ENCODE data around the gene CLCN7.
A peak's percentile ranks its signal among the peaks of the same experiment; 100 is the strongest.

CLCN7 gene

GRCh38 chr16:1474796-1475551, at the start of gene CLCN7:
TSS of gene CLCN7 (minus strand) at chr16:1475028. CDS start at chr16:1474974, 54 bp downstream.
- H3K4me1 ChIP-seq (ENCODE audit: control insufficient read depth in 5 of 5, insufficient read depth in 5 of 5, low read length in 5 of 5): peaks cover 7 to 51% (median 36%) of the 10 kb centered on the region in 5 donors
- H3K4me3 ChIP-seq (ENCODE audit: low read depth in 1 of 5, low read length in 5 of 5): peak within 1 kb of the TSS; percentile 72 to 85 (median 74)
- H3K27ac ChIP-seq (ENCODE audit: low read depth, low read length): peak within 1 kb of the TSS; percentile 82
- H3K9ac ChIP-seq (ENCODE audit: low read length in 5 of 5): peak within 1 kb of the TSS; percentile 71 to 97 (median 96)
- H3K9me3 ChIP-seq (ENCODE audit: control insufficient read depth in 5 of 5, low read length in 5 of 5): no peaks in the 10 kb centered on the region
- no peaks in the 10 kb centered on the region for H3K27me3 ChIP-seq (ENCODE audit: control insufficient read depth in 5 of 5, insufficient read depth in 4 of 5, low read length in 5 of 5)
- no peaks in the 10 kb centered on the region for H3K36me3 ChIP-seq (ENCODE audit: control insufficient read depth in 5 of 5, insufficient read depth in 5 of 5, low read length in 5 of 5)

GRCh38 chr16:1524366-1524765, 49.5 kb upstream of the CLCN7 start:
- Histone ChIP-seq H3K4me1 (ENCODE audit: control insufficient read depth in 5 of 5, insufficient read depth in 5 of 5, low read length in 5 of 5) (peaks cover 4 to 28% (median 22%) of the 10 kb centered on the region in 5 donors), H3K9me3 (ENCODE audit: control insufficient read depth in 5 of 5, low read length in 5 of 5) (no peaks in the 10 kb centered on the region), H3K36me3 (ENCODE audit: control insufficient read depth in 5 of 5, insufficient read depth in 5 of 5, low read length in 5 of 5) (peaks cover 0 to 28% (median 15%) of the 10 kb centered on the region in 5 donors), H3K27ac (ENCODE audit: low read depth, low read length) (no peak overlapping the region), H3K4me3 (ENCODE audit: low read depth in 1 of 5, low read length in 5 of 5) (no peak overlapping the region), H3K27me3 (ENCODE audit: control insufficient read depth in 5 of 5, insufficient read depth in 4 of 5, low read length in 5 of 5) (peaks cover 0 to 9% (median 3%) of the 10 kb centered on the region in 5 donors), H3K9ac (ENCODE audit: low read length in 5 of 5) (no peak overlapping the region)

GRCh38 chr16:1523581-1524245, 48.9 kb upstream of the CLCN7 start:
- Histone ChIP-seq H3K36me3 (ENCODE audit: control insufficient read depth in 5 of 5, insufficient read depth in 5 of 5, low read length in 5 of 5) (peaks cover 0 to 31% (median 20%) of the 10 kb centered on the region in 5 donors), H3K9me3 (ENCODE audit: control insufficient read depth in 5 of 5, low read length in 5 of 5) (no peaks in the 10 kb centered on the region), H3K27me3 (ENCODE audit: control insufficient read depth in 5 of 5, insufficient read depth in 4 of 5, low read length in 5 of 5) (peaks cover 0 to 9% (median 3%) of the 10 kb centered on the region in 5 donors), H3K27ac (ENCODE audit: low read depth, low read length) (no peak overlapping the region), H3K4me3 (ENCODE audit: low read depth in 1 of 5, low read length in 5 of 5) (no peak overlapping the region), H3K4me1 (ENCODE audit: control insufficient read depth in 5 of 5, insufficient read depth in 5 of 5, low read length in 5 of 5) (peaks cover 4 to 22% (median 21%) of the 10 kb centered on the region in 5 donors), H3K9ac (ENCODE audit: low read length in 5 of 5) (no peak overlapping the region)

DNA sequence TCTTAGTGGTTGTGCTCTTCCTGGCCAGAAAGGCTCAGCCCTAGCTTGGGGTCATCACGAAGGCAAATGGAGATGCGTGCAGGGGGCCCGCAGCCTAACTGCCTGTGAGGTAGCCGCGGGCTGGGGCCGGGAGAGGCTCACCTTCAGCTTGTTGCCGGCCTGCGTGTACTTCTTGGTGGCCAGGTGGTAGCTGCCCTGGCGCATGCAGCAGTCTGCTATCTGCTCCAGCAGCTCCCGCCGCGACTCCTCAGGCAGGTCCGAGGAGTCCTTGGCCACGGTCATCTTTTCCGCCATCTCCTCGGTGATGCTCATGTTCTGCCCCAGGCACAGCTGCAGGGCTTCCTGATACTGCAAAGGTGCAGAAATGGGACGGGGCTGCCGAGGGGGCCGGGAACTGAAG, 45.6 kb upstream of the CLCN7 start:
- no peaks in the 10 kb centered on the region for H3K4me1 ChIP-seq (ENCODE audit: control insufficient read depth in 5 of 5, insufficient read depth in 5 of 5, low read length in 5 of 5)
- H3K9ac ChIP-seq (ENCODE audit: low read length in 5 of 5): no peak overlapping the region
- no peaks in the 10 kb centered on the region for H3K9me3 ChIP-seq (ENCODE audit: control insufficient read depth in 5 of 5, low read length in 5 of 5)
- H3K27ac ChIP-seq (ENCODE audit: low read depth, low read length): no peak overlapping the region
- no peaks in the 10 kb centered on the region for H3K27me3 ChIP-seq (ENCODE audit: control insufficient read depth in 5 of 5, insufficient read depth in 4 of 5, low read length in 5 of 5)
- H3K4me3 ChIP-seq (ENCODE audit: low read depth in 1 of 5, low read length in 5 of 5): no peak overlapping the region
- H3K36me3 ChIP-seq (ENCODE audit: control insufficient read depth in 5 of 5, insufficient read depth in 5 of 5, low read length in 5 of 5): peaks cover 0 to 40% (median 22%) of the 10 kb centered on the region in 5 donors

DNA sequence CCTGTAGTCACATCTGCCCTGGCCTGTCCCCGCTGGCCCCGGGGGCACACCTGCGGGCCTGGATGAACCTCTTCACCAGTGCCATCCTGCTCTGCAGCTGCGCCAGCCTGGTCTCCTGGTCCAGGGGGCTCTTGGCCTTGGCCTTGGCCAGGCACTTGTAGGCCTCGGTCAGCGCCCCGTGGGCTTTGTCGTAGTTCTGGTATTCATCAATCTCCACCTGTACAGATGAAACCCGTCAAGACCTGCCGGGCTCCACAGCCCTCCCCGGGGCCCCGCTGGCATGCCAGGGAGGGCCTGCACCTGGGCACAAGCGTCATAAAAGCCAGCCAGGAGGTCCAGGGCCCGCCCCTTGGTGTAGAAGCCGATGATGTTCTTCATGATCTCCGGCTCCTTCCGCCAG, 45.0 kb upstream of the CLCN7 start:
- H3K4me3 ChIP-seq (ENCODE audit: low read depth in 1 of 5, low read length in 5 of 5): no peak overlapping the region
- H3K9me3 ChIP-seq (ENCODE audit: control insufficient read depth in 5 of 5, low read length in 5 of 5): no peaks in the 10 kb centered on the region
- H3K4me1 ChIP-seq (ENCODE audit: control insufficient read depth in 5 of 5, insufficient read depth in 5 of 5, low read length in 5 of 5): no peaks in the 10 kb centered on the region
- no peak overlapping the region for H3K9ac ChIP-seq (ENCODE audit: low read length in 5 of 5)
- peaks cover 0 to 40% (median 22%) of the 10 kb centered on the region in 5 donors for H3K36me3 ChIP-seq (ENCODE audit: control insufficient read depth in 5 of 5, insufficient read depth in 5 of 5, low read length in 5 of 5)
- no peaks in the 10 kb centered on the region for H3K27me3 ChIP-seq (ENCODE audit: control insufficient read depth in 5 of 5, insufficient read depth in 4 of 5, low read length in 5 of 5)
- H3K27ac ChIP-seq (ENCODE audit: low read depth, low read length): no peak overlapping the region

GRCh38 chr16:1518626-1519135, 43.9 kb upstream of the CLCN7 start:
- Histone ChIP-seq H3K27me3 (ENCODE audit: control insufficient read depth in 5 of 5, insufficient read depth in 4 of 5, low read length in 5 of 5) (no peaks in the 10 kb centered on the region), H3K27ac (ENCODE audit: low read depth, low read length) (no peak overlapping the region), H3K9me3 (ENCODE audit: control insufficient read depth in 5 of 5, low read length in 5 of 5) (peaks cover 2 to 5% (median 3%) of the 10 kb centered on the region in 5 donors), H3K9ac (ENCODE audit: low read length in 5 of 5) (no peak overlapping the region), H3K36me3 (ENCODE audit: control insufficient read depth in 5 of 5, insufficient read depth in 5 of 5, low read length in 5 of 5) (peaks cover 0 to 39% (median 22%) of the 10 kb centered on the region in 5 donors), H3K4me1 (ENCODE audit: control insufficient read depth in 5 of 5, insufficient read depth in 5 of 5, low read length in 5 of 5) (no peaks in the 10 kb centered on the region), H3K4me3 (ENCODE audit: low read depth in 1 of 5, low read length in 5 of 5) (no peak overlapping the region)

DNA sequence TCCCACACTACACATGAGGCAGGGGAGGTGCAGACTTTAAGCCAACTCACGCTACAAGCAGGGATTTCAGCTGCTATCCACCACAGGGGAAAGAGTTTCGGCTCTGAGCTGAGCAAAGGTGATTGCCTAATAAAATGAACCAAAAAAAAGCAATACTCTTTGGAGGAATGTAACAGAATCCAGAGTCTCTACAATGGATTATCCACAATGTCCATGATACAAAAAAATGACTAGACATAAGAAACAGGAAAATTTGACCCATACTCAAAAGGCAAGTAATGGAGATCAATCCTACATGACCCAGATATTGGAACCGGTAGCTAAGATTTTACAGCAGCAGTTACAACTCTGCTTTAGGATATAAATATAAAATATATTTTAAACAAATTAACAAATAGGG, 39.7 kb upstream of the CLCN7 start:
- no peak overlapping the region for H3K27ac ChIP-seq (ENCODE audit: low read depth, low read length)
- H3K27me3 ChIP-seq (ENCODE audit: control insufficient read depth in 5 of 5, insufficient read depth in 4 of 5, low read length in 5 of 5): no peaks in the 10 kb centered on the region
- H3K4me3 ChIP-seq (ENCODE audit: low read depth in 1 of 5, low read length in 5 of 5): no peak overlapping the region
- peaks cover 0 to 33% (median 16%) of the 10 kb centered on the region in 5 donors for H3K36me3 ChIP-seq (ENCODE audit: control insufficient read depth in 5 of 5, insufficient read depth in 5 of 5, low read length in 5 of 5)
- peaks cover 0 to 27% (median 13%) of the 10 kb centered on the region in 5 donors for H3K4me1 ChIP-seq (ENCODE audit: control insufficient read depth in 5 of 5, insufficient read depth in 5 of 5, low read length in 5 of 5)
- no peak overlapping the region for H3K9ac ChIP-seq (ENCODE audit: low read length in 5 of 5)
- peaks cover 2 to 5% (median 3%) of the 10 kb centered on the region in 5 donors for H3K9me3 ChIP-seq (ENCODE audit: control insufficient read depth in 5 of 5, low read length in 5 of 5)

DNA sequence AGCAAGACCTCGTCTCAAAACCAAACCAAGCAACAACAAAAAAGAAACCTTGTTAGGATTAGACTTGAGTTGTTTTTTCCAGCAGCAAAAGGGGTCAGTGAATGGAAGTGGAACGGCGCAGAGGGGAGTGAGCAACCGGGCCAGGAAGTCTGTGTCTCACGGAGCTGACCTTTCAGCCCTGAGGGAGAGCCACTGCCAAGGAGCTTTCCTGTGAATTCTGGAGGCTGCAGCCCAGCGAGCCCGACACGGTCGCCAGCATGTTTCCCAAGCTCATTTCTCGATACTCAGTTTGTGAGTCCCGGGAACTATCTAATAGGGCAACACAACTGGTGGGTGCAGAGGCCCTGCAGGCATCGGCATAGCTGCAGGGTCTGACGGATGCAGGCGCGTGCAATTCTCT, 37.9 kb upstream of the CLCN7 start:
- H3K9ac ChIP-seq (ENCODE audit: low read length in 5 of 5): no peak overlapping the region
- H3K4me3 ChIP-seq (ENCODE audit: low read depth in 1 of 5, low read length in 5 of 5): peak overlapping the region in 2 of 5 donors; percentile 11 to 22
- H3K4me1 ChIP-seq (ENCODE audit: control insufficient read depth in 5 of 5, insufficient read depth in 5 of 5, low read length in 5 of 5): peaks cover 0 to 38% (median 17%) of the 10 kb centered on the region in 5 donors
- no peaks in the 10 kb centered on the region for H3K27me3 ChIP-seq (ENCODE audit: control insufficient read depth in 5 of 5, insufficient read depth in 4 of 5, low read length in 5 of 5)
- peaks cover 2 to 5% (median 3%) of the 10 kb centered on the region in 5 donors for H3K9me3 ChIP-seq (ENCODE audit: control insufficient read depth in 5 of 5, low read length in 5 of 5)
- H3K36me3 ChIP-seq (ENCODE audit: control insufficient read depth in 5 of 5, insufficient read depth in 5 of 5, low read length in 5 of 5): peaks cover 0 to 30% (median 12%) of the 10 kb centered on the region in 5 donors
- H3K27ac ChIP-seq (ENCODE audit: low read depth, low read length): no peak overlapping the region

- peaks cover 0 to 38% (median 17%) of the 10 kb centered on the region in 5 donors for H3K36me3 ChIP-seq (ENCODE audit: control insufficient read depth in 5 of 5, insufficient read depth in 5 of 5, low read length in 5 of 5)
- H3K4me1 ChIP-seq (ENCODE audit: control insufficient read depth in 5 of 5, insufficient read depth in 5 of 5, low read length in 5 of 5): peaks cover 0 to 38% (median 17%) of the 10 kb centered on the region in 5 donors
- H3K27me3 ChIP-seq (ENCODE audit: control insufficient read depth in 5 of 5, insufficient read depth in 4 of 5, low read length in 5 of 5): no peaks in the 10 kb centered on the region
- no peak overlapping the region for H3K9ac ChIP-seq (ENCODE audit: low read length in 5 of 5)
- H3K4me3 ChIP-seq (ENCODE audit: low read depth in 1 of 5, low read length in 5 of 5): no peak overlapping the region
- H3K27ac ChIP-seq (ENCODE audit: low read depth, low read length): no peak overlapping the region
- peaks cover 2 to 5% (median 3%) of the 10 kb centered on the region in 5 donors for H3K9me3 ChIP-seq (ENCODE audit: control insufficient read depth in 5 of 5, low read length in 5 of 5)
Measured at GRCh38 chr16:1511662-1512569, 37.1 kb upstream of the CLCN7 start.
